Transverse colon (tissue), 4 donors: ENCODE results near the gene FMOD. TPM values are rescaled to one million over a fixed set of nuclear protein-coding genes. Genes with fewer than 3 reads are reported as not detected.

Source experiments
- DNase-seq: peaks from one replicate; pipeline ENCODE4 v3.0.0-alpha.2; 2019
- H3K27ac ChIP-seq, 4 donors: fragments of 200-600 bp; sonication (generic); 2 replicates each; pipeline ENCODE4 v1.5.1; 2016 to 2018; ENCODE audit warnings: inconsistent platforms in 4 of 4
- H3K27me3 ChIP-seq: fragments of 200-600 bp; sonication (generic); 2 replicates; pipeline ENCODE4 v1.5.1; 2017; ENCODE audit warnings: inconsistent platforms
- H3K36me3 ChIP-seq, 4 donors: fragments of 200-600 bp; sonication (generic); 2 replicates each; pipeline ENCODE4 v1.5.1; 2017 to 2019; ENCODE audit warnings: inconsistent platforms in 4 of 4
- H3K4me1 ChIP-seq, 4 donors: fragments of 200-600 bp; sonication (generic); 2 replicates each; pipeline ENCODE4 v1.5.1; 2017 to 2020; ENCODE audit warnings: inconsistent platforms in 4 of 4
- H3K4me3 ChIP-seq, 4 donors: fragments of 200-600 bp; sonication (generic); 1 replicate in 1 of 4; 2 replicates in 3 of 4; pipeline versions ENCODE4 v1.5.1 to v1.6.1; 2017 to 2019; ENCODE audit warnings: inconsistent platforms in 4 of 4
- H3K9me3 ChIP-seq, 2 donors: fragments of 200-600 bp; sonication (generic); 2 replicates each; pipeline ENCODE4 v1.5.1; 2017 to 2019; ENCODE audit warnings: inconsistent platforms in 2 of 2
- EP300 ChIP-seq: sonication (generic); formaldehyde crosslinking; IDR thresholded peaks from one replicate; pipeline ENCODE4 v1.6.1; 2017; ENCODE audit warnings: antibody characterized with exemption, low read depth
- POLR2A ChIP-seq: fragments of 450-650 bp; IDR thresholded peaks from one replicate; pipeline ENCODE4 v1.6.1; 2016; ENCODE audit warnings: antibody characterized with exemption, mild to moderate bottlenecking, moderate library complexity
- POLR2AphosphoS5 ChIP-seq, 3 donors: sonication (generic); formaldehyde crosslinking; IDR thresholded peaks; one replicate each; pipeline ENCODE4 v1.6.1; 2016; ENCODE audit warnings: antibody characterized with exemption in 3 of 3
- WGBS, 2 donors: methylation state at CpG; one replicate each; pipeline ENCODE4 v1.1.5; 2018; ENCODE audit warnings: low coverage in 1 of 2; 5-methylcytosine and 5-hydroxymethylcytosine counted together
- in situ Hi-C, 4 donors: fragments of 200-750 bp; cut with MboI; loops; one replicate each; pipeline versions ENCODE4 v1.15.0 to v1.15.1; 2017; ENCODE audit warnings: low sequenced_read_pairs in 3 of 4, low pct_ligation_motif_present in 1 of 4, low pct_unique_long_range_greater_than_20kb in 1 of 4
- intact Hi-C: fragments of 100-400 bp; cut with DNase I; formaldehyde crosslinking; loops from one replicate; pipeline ENCODE4 v1.15.1; 2023; ENCODE audit warnings: low total_unique reads
- total RNA-seq, 4 donors: library from RNA; depleted of rRNA; stranded (reverse); fragments of >200 nt; gene quantifications; one replicate each; pipeline ENCODE4 v1.1.0, GENCODE V29; 2016
- TF ChIP-seq, protein P1 (sequence below), 5 experiments: fragments of 200-600 bp in 3 of 5; fragments of 450-650 bp in 2 of 5; sonication (generic) in 3 of 5; IDR thresholded peaks; 1 replicate in 2 of 5; 2 replicates in 3 of 5; pipeline ENCODE4 v1.5.1; 2016 to 2017; ENCODE audit warnings: antibody characterized with exemption in 5 of 5, inconsistent platforms in 3 of 5, mild to moderate bottlenecking in 2 of 5, moderate library complexity in 1 of 5

Gene FMOD
- total RNA-seq, 4 donors from 2014 or later = 13.5 to 44.0 (median 17.8) TPM

DNA sequence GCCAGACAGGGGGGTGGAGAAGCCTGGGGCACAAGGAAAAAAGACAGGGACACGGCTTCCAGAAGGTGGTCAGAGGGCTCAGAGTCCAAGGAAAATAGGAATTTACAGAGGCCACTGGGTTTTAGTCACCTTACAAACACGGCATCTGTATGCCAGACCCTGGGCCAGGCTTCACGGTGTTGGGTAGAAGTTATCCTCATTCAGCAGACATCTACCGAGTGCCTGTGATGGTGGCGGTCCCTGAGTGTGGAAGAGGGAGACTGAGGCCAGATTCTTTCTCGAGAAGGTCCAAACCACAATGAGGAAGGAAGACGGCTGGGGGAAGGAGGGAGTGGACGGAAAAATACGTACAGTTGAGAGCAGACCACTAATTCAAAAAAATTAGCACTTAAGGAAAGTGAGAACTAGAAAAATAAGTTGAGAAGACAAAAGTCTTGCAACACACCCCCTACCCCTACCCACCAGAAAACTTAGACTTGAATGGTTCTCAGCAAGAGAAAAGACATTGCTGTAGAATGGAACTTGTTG is 46.5 kb downstream of the FMOD start:
- intact Hi-C loops (no loop called here), in situ Hi-C loops (no loop called here)
- H3K36me3 ChIP-seq = peaks cover 0 to 20% (median 6%) of the 10 kb centered on the region in 4 donors
- DNase-seq = no peak
- H3K9me3 ChIP-seq = no peaks in the 10 kb centered on the region
- H3K27me3 ChIP-seq = no peaks in the 10 kb centered on the region
- H3K27ac ChIP-seq = peak overlapping the region; percentile 95 to 99 (median 98)
- WGBS, 2 donors = 56 to 100% methylated on average over 3 to 9 of the region's 9 CpGs
- peak overlapping the region in 3 of 4 donors; percentile 19 to 98 (median 82) for H3K4me3 ChIP-seq
- TF ChIP-seq POLR2A (no peak), POLR2AphosphoS5 (IDR thresholded peaks at IDR 0.05) (no peak), EP300 (no peak)
- TF ChIP-seq, protein P1, sequence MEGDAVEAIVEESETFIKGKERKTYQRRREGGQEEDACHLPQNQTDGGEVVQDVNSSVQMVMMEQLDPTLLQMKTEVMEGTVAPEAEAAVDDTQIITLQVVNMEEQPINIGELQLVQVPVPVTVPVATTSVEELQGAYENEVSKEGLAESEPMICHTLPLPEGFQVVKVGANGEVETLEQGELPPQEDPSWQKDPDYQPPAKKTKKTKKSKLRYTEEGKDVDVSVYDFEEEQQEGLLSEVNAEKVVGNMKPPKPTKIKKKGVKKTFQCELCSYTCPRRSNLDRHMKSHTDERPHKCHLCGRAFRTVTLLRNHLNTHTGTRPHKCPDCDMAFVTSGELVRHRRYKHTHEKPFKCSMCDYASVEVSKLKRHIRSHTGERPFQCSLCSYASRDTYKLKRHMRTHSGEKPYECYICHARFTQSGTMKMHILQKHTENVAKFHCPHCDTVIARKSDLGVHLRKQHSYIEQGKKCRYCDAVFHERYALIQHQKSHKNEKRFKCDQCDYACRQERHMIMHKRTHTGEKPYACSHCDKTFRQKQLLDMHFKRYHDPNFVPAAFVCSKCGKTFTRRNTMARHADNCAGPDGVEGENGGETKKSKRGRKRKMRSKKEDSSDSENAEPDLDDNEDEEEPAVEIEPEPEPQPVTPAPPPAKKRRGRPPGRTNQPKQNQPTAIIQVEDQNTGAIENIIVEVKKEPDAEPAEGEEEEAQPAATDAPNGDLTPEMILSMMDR (IDR thresholded peaks at IDR 0.05) = no peak
- peaks cover 13 to 38% (median 32%) of the 10 kb centered on the region in 4 donors for H3K4me1 ChIP-seq

DNA sequence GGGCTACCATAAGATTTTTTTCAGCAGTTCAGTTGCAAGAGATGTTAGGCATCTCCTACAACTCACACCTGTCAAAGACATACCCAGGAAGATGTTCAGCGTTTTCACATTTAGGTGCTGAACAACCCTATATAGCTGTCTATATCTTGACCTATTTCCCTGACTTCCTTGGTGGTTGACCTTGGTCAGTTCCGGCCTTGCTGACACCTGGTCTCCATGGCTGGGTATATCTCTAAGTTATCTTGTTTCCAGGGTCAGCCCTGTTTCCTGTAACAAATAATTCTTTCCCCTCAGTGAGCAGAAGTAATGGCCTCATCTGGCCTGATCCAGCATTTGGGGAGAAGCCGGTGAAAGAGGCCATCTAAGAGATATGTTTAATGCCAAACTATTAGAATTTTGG is 48.0 kb downstream of the FMOD start:
- peaks cover 0 to 22% (median 18%) of the 10 kb centered on the region in 4 donors for H3K4me1 ChIP-seq
- no peak overlapping the region for H3K4me3 ChIP-seq
- H3K27ac ChIP-seq = no peak overlapping the region
- H3K36me3 ChIP-seq = peaks cover 0 to 10% (median 3%) of the 10 kb centered on the region in 4 donors
- intact Hi-C loops (no loop called here), in situ Hi-C loops (no loop called here)
- WGBS, 2 donors = 86 to 90% methylated on average over 3 of the region's 3 CpGs
- DNase-seq = no peak
- TF ChIP-seq POLR2AphosphoS5 (IDR thresholded peaks at IDR 0.05) (no peak), POLR2A (no peak), EP300 (no peak)
- TF ChIP-seq, protein P1 (IDR thresholded peaks at IDR 0.05) = no peak
- no peaks in the 10 kb centered on the region for H3K27me3 ChIP-seq
- H3K9me3 ChIP-seq = no peaks in the 10 kb centered on the region

DNA sequence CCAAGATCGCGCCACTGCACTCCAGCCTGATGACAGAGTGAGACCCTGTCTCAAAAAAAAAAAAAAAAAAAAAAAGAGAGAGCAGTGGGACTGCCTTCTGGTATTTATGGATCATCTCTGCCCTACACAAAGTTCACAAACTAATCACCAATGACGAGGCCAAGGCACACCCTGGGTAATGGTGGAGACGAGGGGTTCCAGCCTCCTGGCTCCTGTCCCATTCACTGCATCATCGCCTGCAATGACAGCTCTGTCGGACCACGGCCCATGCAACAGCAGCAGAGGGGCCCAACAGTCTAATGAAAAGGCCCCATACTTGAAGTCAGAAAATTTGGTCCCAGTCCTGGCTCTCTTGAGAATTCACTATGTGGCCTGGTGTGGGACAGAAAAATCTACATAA is 48.5 kb downstream of the FMOD start:
- intact Hi-C loops = no loop called here
- Histone ChIP-seq H3K36me3 (peaks cover 0 to 5% (median 1%) of the 10 kb centered on the region in 4 donors), H3K4me1 (peaks cover 0 to 18% (median 13%) of the 10 kb centered on the region in 4 donors), H3K27ac (no peak overlapping the region), H3K9me3 (no peaks in the 10 kb centered on the region), H3K27me3 (no peaks in the 10 kb centered on the region), H3K4me3 (no peak overlapping the region)
- DNase-seq = no peak
- in situ Hi-C loops = no loop called here
- WGBS, 2 donors = 83 to 87% methylated on average over 3 to 7 of the region's 7 CpGs
- TF ChIP-seq POLR2A = no peak
- TF ChIP-seq POLR2AphosphoS5 (IDR thresholded peaks at IDR 0.05) = no peak
- TF ChIP-seq EP300 = no peak
- TF ChIP-seq, protein P1 (IDR thresholded peaks at IDR 0.05) = no peak

- in situ Hi-C loops (no loop called here), intact Hi-C loops (no loop called here)
- H3K36me3 ChIP-seq = no peaks in the 10 kb centered on the region
- H3K4me3 ChIP-seq = no peak overlapping the region
- peak overlapping the region in 2 of 4 donors; percentile 30 to 54 for H3K27ac ChIP-seq
- TF ChIP-seq, protein P1 (IDR thresholded peaks at IDR 0.05) = no peak
- TF ChIP-seq EP300 = no peak
- TF ChIP-seq POLR2A = no peak
- TF ChIP-seq POLR2AphosphoS5 (IDR thresholded peaks at IDR 0.05) = no peak
- peaks cover 0 to 11% (median 9%) of the 10 kb centered on the region in 4 donors for H3K4me1 ChIP-seq
- no peaks in the 10 kb centered on the region for H3K9me3 ChIP-seq
- H3K27me3 ChIP-seq = no peaks in the 10 kb centered on the region
- DNase-seq = no peak
These were observed 49.6 kb downstream of the FMOD start for GRCh38 chr1:203301331-203301668.
